Pons (tissue), 1 donor: ENCODE results near the gene GFRA1.

ENCODE experiments used
- DNase-seq: peaks from one replicate; pipeline ENCODE4 v3.0.0-alpha.2; 2016; ENCODE audit warnings: low spot score

Gene GFRA1

GRCh38 chr10:116240157-116240950 lies 32.7 kb downstream of the GFRA1 start:
- no peak for DNase-seq

GRCh38 chr10:116239229-116239628 lies 33.8 kb downstream of the GFRA1 start:
- no peak for DNase-seq

- no peak for DNase-seq
Measured at GRCh38 chr10:116237970-116238369, 35.0 kb downstream of the GFRA1 start.

GRCh38 chr10:116237260-116237659 lies 35.7 kb downstream of the GFRA1 start:
- no peak for DNase-seq

- no peak for DNase-seq
Measured at GRCh38 chr10:116233230-116233629, 39.8 kb downstream of the GFRA1 start.

- no peak for DNase-seq
Measured at GRCh38 chr10:116232613-116233012, 40.4 kb downstream of the GFRA1 start.

GRCh38 chr10:116226766-116227165 lies 46.2 kb downstream of the GFRA1 start:
- no peak for DNase-seq

- DNase-seq = no peak
Measured at GRCh38 chr10:116226053-116226452, 47.0 kb downstream of the GFRA1 start.

GRCh38 chr10:116223289-116223688 lies 49.7 kb downstream of the GFRA1 start:
- DNase-seq = no peak

- DNase-seq = no peak
Measured at GRCh38 chr10:116221053-116221452, 52.0 kb downstream of the GFRA1 start.

- no peak for DNase-seq
Measured at GRCh38 chr10:116216676-116217075, 56.3 kb downstream of the GFRA1 start.

GRCh38 chr10:116215651-116216050 lies 57.4 kb downstream of the GFRA1 start:
- DNase-seq = no peak

GRCh38 chr10:116211682-116212081 lies 61.3 kb downstream of the GFRA1 start:
- DNase-seq = no peak

GRCh38 chr10:116210588-116211346 lies 62.2 kb downstream of the GFRA1 start:
- DNase-seq = no peak

GRCh38 chr10:116209781-116210180 lies 63.2 kb downstream of the GFRA1 start:
- no peak for DNase-seq

- no peak for DNase-seq
Measured at GRCh38 chr10:116208956-116209567, 63.9 kb downstream of the GFRA1 start.

- DNase-seq = no peak
Measured at GRCh38 chr10:116207690-116208089, 65.3 kb downstream of the GFRA1 start.

- DNase-seq = no peak
Measured at GRCh38 chr10:116203661-116204060, 69.3 kb downstream of the GFRA1 start.

- no peak for DNase-seq
Measured at GRCh38 chr10:116201670-116202430, 71.2 kb downstream of the GFRA1 start.

- no peak for DNase-seq
Measured at GRCh38 chr10:116201011-116201410, 72.0 kb downstream of the GFRA1 start.

- no peak for DNase-seq
Measured at GRCh38 chr10:116198676-116199035, 74.3 kb downstream of the GFRA1 start.

- DNase-seq = no peak
Measured at GRCh38 chr10:116197946-116198675, 74.9 kb downstream of the GFRA1 start.
